GM13977 (cell line): ENCODE data around the gene OPA3.

Experiments
- DNase-seq: peaks from one replicate; pipeline ENCODE4 v3.0.0; 2012; ENCODE audit warnings: low spot score
- in situ Hi-C: fragments of 300-500 bp; cut with MboI; formaldehyde crosslinking; loops from one replicate; pipeline ENCODE4 v1.12.0; 2022; ENCODE audit warnings: low sequenced_read_pairs, low pct_unique_long_range_greater_than_20kb, mixed read lengths, inconsistent platforms; ENCODE audit not compliant: unreplicated experiment
- TF ChIP-seq, protein P1 (sequence below): IDR thresholded peaks from 2 replicates; pipeline ENCODE4 v1.5.1; 2012; ENCODE audit warnings: mild to moderate bottlenecking, control low read depth; ENCODE audit not compliant: insufficient read depth; ENCODE audit errors: extremely low read depth, missing control alignments

OPA3 gene

GRCh38 chr19:45496349-45496953, 88.2 kb downstream of the OPA3 start:
- TF ChIP-seq, protein P1, sequence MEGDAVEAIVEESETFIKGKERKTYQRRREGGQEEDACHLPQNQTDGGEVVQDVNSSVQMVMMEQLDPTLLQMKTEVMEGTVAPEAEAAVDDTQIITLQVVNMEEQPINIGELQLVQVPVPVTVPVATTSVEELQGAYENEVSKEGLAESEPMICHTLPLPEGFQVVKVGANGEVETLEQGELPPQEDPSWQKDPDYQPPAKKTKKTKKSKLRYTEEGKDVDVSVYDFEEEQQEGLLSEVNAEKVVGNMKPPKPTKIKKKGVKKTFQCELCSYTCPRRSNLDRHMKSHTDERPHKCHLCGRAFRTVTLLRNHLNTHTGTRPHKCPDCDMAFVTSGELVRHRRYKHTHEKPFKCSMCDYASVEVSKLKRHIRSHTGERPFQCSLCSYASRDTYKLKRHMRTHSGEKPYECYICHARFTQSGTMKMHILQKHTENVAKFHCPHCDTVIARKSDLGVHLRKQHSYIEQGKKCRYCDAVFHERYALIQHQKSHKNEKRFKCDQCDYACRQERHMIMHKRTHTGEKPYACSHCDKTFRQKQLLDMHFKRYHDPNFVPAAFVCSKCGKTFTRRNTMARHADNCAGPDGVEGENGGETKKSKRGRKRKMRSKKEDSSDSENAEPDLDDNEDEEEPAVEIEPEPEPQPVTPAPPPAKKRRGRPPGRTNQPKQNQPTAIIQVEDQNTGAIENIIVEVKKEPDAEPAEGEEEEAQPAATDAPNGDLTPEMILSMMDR, result no peak
- in situ Hi-C loops, result no loop called here
- peak; percentile 65 for DNase-seq

DNA sequence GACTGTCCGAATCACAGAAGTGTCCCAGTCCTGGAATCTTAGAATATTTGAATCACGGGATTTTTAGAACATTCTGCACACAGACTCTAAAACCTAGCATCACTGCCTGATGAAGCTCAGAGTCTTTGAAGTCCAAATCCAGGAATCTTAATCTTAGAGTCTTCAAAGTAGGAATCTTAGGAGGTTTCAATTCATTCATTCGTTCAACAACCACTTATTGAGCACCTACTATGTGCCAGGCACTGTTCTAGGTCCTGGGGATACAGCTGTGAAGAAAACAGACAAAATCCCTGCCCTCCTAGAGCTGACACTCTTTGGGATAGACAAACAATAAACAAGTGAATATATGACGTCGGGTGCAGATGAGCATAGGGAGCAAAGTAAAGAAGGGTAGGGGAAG, 89.4 kb downstream of the OPA3 start:
- DNase-seq, result no peak
- TF ChIP-seq, protein P1, result no peak
- in situ Hi-C loops, result no loop called here

- TF ChIP-seq, protein P1, result no peak
- in situ Hi-C loops, result no loop called here
- no peak for DNase-seq
Observed at GRCh38 chr19:45494261-45494916, 90.2 kb downstream of the OPA3 start.

- peak; percentile 88 for DNase-seq
- TF ChIP-seq, protein P1, result no peak
- in situ Hi-C loops, result no loop called here
Observed at GRCh38 chr19:45492627-45493470, 91.8 kb downstream of the OPA3 start.

DNA sequence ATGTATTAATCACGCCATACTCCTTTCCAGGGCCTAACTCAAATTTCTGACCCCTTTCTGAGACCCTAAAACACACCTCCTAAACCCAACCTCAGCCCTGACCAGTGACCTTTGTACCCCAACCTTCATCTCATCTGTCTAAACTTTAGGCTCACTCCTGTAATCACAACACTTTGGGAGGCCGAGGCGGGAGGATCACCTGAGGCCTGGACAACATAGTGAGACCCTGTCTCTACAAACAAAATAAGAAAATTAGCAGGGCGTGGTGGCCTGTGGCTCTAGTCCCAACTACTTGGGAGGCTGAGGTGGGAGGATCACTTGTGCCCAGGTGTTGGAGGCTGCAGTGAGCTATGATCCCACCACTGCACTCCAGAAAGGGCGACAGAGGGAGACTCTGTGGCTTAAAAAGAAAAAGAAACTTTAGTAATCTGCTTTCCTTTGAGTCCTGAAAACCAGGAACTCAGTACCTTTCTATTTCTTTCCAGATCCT, 92.4 kb downstream of the OPA3 start:
- in situ Hi-C loops, result no loop called here
- TF ChIP-seq, protein P1, result no peak
- no peak for DNase-seq

DNA sequence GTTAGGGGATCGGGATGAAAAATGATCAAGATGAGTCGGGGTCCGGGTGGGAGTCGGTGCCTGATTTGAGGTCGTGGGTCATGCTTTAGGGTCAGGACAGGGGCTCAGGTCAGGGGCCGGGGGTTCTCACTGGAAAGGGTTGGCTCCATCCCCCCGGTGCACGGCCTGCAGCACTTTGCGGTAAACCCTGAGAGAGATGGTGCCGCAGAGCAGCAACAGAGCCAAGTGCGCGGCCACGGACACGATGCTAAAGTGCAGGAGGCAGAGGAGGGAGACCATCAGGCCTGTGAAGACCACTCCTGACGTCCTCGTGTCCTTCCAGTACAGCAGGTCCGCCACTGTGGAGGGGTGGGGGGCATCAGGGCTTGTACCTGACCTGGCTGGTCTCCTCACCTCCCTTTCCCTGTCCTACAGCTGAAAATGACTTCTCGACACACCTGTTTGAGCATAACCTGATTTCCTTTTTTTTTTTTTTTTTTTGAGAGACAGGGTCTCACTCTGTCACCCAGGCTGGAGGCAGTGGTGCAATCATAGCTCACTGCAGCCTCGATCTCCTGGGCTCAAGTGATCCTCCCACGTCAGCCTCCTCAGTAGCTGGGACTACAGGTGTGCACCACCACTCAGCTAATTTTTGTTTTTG, 95.3 kb downstream of the OPA3 start:
- TF ChIP-seq, protein P1, result no peak
- DNase-seq, result no peak
- in situ Hi-C loops, result no loop called here
